Aorta (tissue), 5 donors: ENCODE data around the gene SAMD11. TPM values are rescaled to one million over a fixed set of nuclear protein-coding genes. Genes with fewer than 3 reads are reported as not detected.
"Not testable (repeated sequence)": the region's sequence is repeated elsewhere in the genome, so short reads cannot be mapped to it uniquely, and the experiment has no call there.

ENCODE experiments used
- ATAC-seq: fragments of 200-7000 bp; cut with Tn5 transposase; one replicate; pipeline ENCODE4 v1.9.1; 2022; ENCODE audit warnings: moderate library complexity; ENCODE audit not compliant: low FRiP score
- DNase-seq, 2 donors: peaks; one replicate each; pipeline ENCODE4 v3.0.0-alpha.2; 2020
- H3K27ac ChIP-seq, 2 donors: one replicate each; pipeline ENCODE4 v1.5.1; 2013; ENCODE audit warnings: low read length in 2 of 2, mild to moderate bottlenecking in 2 of 2, moderate library complexity in 2 of 2, control low read depth in 1 of 2, inconsistent platforms in 1 of 2, low read depth in 1 of 2
- H3K27me3 ChIP-seq, 2 donors: one replicate each; pipeline ENCODE4 v1.6.1; 2013; ENCODE audit warnings: control low read depth in 1 of 2, low read length in 1 of 2, mild to moderate bottlenecking in 1 of 2, moderate library complexity in 1 of 2; ENCODE audit not compliant: insufficient read depth in 2 of 2, control insufficient read depth in 1 of 2
- H3K36me3 ChIP-seq, 2 donors: one replicate each; pipeline ENCODE4 v1.6.1; 2013; ENCODE audit warnings: control low read depth in 1 of 2, low read length in 1 of 2, mild to moderate bottlenecking in 1 of 2; ENCODE audit not compliant: insufficient read depth in 2 of 2, control insufficient read depth in 1 of 2
- H3K4me1 ChIP-seq, 2 donors: one replicate each; pipeline ENCODE4 v1.6.1; 2013; ENCODE audit warnings: low read length in 2 of 2, control low read depth in 1 of 2, mild to moderate bottlenecking in 1 of 2, moderate library complexity in 1 of 2; ENCODE audit not compliant: insufficient read depth in 2 of 2, control insufficient read depth in 1 of 2
- H3K4me3 ChIP-seq, 2 donors: one replicate each; pipeline ENCODE4 v1.5.1; 2013; ENCODE audit warnings: low read length in 2 of 2, control low read depth in 1 of 2, mild to moderate bottlenecking in 1 of 2
- H3K9me3 ChIP-seq: one replicate; pipeline ENCODE4 v1.6.1; 2013; ENCODE audit warnings: mild to moderate bottlenecking, low read length; ENCODE audit not compliant: control insufficient read depth
- WGBS, 2 donors: extraction: QIAGEN DNeasy Blood & Tissue Kit; methylation state at CpG; one replicate each; pipeline ENCODE4 v1.1.7; 2013; 5-methylcytosine and 5-hydroxymethylcytosine counted together
- intact Hi-C, 2 donors: fragments of 100-400 bp; cut with DNase I; formaldehyde crosslinking; loops; one replicate each; pipeline versions ENCODE4 v1.14.2 to v1.15.0; 2022
- polyA plus RNA-seq, 2 donors: library from polyadenylated mRNA; stranded (reverse); fragments of 200-250 nt; gene quantifications; one replicate each; pipeline ENCODE4 v1.2.3, GENCODE V29; 2013
- total RNA-seq, 2 donors: library from RNA; stranded (reverse); fragmentation: NEBNext Ultra II Directional; extraction: Animal tissue kit (Norgen Biotek cat#: 25700); gene quantifications; one replicate each; pipeline ENCODE4 v1.2.1, GENCODE V29; 2021
- donor health status: healthy with polysubstance abuse.
- donor health status: Bipolar disorder and iron deficiency.
- donor health status: DM: no; HTN: no; CAD: no.
- donor health status: DM: no; HTN: no; CAD: no.
- donor health status: DM: yes; HTN: yes; CAD: no.

Gene SAMD11
- total and polyA plus RNA-seq, 4 donors: 2.6 to 44.3 (median 18.6) TPM

DNA sequence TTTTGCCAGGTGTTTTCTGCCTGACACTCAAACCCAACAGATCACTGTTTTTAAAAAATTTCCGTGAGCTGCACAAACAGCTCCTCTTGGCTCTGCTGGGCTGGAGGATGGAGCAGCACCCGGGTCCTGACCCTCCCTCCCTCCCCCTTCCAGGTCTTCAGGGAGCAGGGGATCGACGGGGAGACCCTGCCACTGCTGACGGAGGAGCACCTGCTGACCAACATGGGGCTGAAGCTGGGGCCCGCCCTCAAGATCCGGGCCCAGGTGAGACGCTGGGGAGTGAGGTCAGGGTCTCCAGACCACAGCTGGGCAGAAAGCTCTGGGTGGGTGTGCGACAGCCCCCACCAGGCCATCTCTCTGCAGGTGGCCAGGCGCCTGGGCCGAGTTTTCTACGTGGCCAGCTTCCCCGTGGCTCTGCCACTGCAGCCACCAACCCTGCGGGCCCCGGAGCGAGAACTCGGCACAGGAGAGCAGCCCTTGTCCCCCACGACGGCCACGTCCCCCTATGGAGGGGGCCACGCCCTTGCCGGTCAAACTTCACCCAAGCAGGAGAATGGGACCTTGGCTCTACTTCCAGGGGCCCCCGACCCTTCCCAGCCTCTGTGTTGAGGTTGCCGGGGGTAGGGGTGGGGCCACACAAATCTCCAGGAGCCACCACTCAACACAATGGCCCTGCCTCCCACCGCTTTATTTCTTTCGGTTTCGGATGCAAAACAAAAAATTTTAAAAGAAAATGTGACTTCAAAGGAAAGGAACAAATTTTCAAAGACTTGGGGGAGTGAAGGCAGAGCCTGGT lies 20.0 kb downstream of the SAMD11 start:
- 88% methylated on average over 26 to 27 of the region's 27 CpGs for WGBS, 2 donors
- Histone ChIP-seq H3K27me3 (no peaks in the 10 kb centered on the region), H3K4me1 (no peaks in the 10 kb centered on the region), H3K27ac (no peak overlapping the region), H3K36me3 (no peaks in the 10 kb centered on the region), H3K4me3 (no peak overlapping the region), H3K9me3 (no peaks in the 10 kb centered on the region)
- DNase-seq (no peak), ATAC-seq (no peak)
- intact Hi-C loops: loop anchor here in 1 of 2 donors (5.0 kb wide), 1 partner anchor 36 kb away; no protein-coding TSS in a partner anchor

DNA sequence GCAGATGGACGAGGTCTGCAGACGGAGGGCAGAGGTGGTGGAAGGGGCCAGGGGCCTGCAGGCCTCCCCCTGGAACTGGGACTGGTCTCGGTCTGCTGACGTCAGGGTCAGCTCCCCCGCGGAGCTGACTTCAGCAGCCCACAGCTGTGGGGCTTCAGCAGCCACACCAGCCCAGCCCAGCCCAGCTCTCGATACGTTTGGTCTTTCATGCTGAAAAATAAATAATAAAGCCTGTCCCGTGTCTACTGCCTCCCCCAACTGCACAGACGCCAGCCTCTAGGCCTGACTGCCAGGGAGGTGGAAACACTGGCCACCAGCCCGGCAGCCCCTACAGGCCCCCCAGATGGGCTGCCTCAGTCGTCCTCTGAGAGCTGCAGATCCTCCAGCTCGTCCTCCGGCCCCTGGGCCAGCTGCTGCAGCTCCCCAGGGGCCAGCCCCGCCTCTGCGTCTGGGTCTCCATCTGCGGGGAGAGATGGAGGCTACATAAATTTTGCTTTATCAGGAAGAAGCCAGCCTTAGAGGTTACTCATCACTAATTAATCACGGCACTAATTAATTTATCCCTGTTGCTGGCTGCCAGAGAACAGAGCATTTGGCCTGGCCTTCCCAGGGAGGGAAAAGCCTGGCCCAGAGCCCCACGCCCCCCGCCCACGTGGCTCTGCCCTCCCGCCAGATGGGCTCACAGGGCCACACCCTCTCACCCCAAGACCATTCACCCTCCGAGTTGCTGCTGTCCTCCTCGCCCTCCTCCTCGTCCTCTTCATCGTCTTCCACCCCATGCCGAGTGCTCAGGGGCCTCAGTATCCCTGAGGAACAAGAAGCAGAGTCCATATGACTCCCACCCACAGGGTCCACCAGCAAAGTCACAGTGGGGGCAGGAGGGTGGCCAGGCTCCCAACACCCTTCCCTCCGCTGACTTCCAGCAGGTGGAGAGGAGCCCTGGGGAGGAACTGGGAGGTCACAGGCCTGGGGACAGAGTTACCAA lies 20.9 kb downstream of the SAMD11 start:
- 61 to 62% methylated on average over 28 of the region's 28 CpGs for WGBS, 2 donors
- Histone ChIP-seq H3K27ac (no peak overlapping the region), H3K9me3 (no peaks in the 10 kb centered on the region)

DNA sequence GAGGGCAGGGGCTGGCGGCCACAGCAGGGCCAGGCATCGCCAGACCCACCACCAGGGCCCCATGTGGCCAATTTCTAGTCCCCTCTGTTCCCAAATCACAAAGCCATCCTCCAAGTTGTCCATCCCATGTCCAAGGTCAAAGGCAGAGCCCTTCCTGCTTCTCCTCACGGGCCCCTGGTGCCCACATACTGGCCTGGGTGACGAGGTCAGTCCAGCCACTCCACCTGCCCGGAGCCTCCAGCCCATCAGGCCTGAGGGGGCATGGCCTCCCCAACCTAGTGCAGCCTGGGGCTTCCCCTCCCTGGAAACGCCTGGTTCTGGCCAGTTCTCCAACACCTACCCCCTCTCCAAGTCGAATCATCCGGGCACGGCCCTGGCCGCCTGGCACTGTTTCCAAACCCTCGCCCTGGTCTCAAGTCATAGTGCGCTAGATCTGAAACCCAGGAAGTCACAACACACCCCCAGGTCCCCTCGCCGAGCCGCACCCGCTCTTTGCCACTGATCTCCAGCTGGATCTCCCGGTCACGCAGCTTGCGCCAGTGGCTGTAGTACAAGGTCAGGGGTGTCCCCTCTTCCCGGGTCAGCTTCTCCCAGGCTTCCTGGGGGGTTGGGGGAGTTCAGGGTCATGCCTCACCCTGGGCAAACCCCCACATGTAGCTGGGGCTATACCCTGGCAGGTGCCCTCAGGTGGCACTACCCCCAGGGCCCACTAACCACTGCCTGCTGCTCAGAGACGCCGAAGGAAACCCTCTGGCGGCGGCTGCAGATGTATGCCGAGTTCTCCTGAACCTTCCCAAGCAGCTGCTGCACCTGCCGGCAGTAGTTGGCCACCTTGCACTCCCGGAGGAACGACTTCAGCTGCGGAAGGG lies 22.2 kb downstream of the SAMD11 start:
- Histone ChIP-seq H3K36me3 (peaks cover 0 to 2% of the 10 kb centered on the region in 2 donors), H3K4me1 (no peaks in the 10 kb centered on the region), H3K27ac (no peak overlapping the region), H3K4me3 (no peak overlapping the region), H3K27me3 (no peaks in the 10 kb centered on the region), H3K9me3 (no peaks in the 10 kb centered on the region)
- DNase-seq: no peak
- intact Hi-C loops: no loop called here
- ATAC-seq: no peak
- WGBS, 2 donors: 85 to 86% methylated on average over 29 of the region's 29 CpGs

More for the DNA sequence above, 20.9 kb downstream of the SAMD11 start:
- intact Hi-C loops: loop anchor here in 1 of 2 donors (5.0 kb wide), 1 partner anchor 37 kb away; no protein-coding TSS in a partner anchor
- DNase-seq: no peak
- Histone ChIP-seq H3K36me3 (no peaks in the 10 kb centered on the region), H3K4me1 (no peaks in the 10 kb centered on the region), H3K27me3 (no peaks in the 10 kb centered on the region), H3K4me3 (no peak overlapping the region)
- no peak for ATAC-seq

DNA sequence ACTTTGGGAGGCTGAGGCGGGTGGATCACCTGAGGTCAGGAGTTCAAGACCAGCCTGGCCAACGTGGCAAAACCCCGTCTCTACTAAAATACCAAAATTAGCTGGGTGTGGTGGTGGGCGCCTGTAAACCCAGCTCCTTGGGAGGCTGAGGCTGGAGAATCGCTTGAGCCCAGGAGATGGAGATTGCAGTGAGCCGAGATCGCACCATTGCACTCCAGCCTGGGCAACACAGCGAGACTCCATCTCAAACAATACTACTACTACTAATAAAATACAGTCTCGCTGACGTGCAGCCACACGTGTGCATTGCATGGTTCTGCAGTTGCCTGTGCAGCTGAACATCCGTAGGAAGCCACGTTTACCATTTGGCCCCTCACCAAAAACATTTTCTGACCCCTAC lies 23.1 kb downstream of the SAMD11 start:
- H3K4me3 ChIP-seq, intact Hi-C loops, H3K36me3 ChIP-seq, H3K27ac ChIP-seq, ATAC-seq, H3K27me3 ChIP-seq, DNase-seq, H3K4me1 ChIP-seq, H3K9me3 ChIP-seq: not testable (repeated sequence)
- 93 to 96% methylated on average over 13 of the region's 13 CpGs for WGBS, 2 donors

DNA sequence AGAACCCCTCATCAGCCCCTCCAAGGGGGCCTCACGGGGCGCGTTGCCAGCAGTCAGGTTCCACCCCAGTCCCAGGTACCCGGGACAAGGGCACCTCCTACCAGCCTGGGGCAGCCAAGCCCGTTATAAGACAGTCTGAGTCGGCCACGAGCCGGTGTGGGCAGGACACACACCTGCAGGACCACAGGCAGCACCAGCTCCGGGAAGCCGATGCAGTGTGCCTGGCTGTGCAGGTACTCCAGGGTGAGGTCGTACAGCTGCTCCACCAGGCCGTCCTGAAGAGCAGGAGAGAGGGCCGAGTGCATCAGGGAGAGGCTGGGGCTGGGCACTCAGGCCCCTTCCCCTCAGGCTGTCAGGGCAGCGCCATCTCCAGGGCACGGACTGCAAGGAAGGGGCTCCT lies 24.2 kb downstream of the SAMD11 start:
- WGBS, 2 donors: 86 to 93% methylated on average over 14 to 15 of the region's 15 CpGs
- ATAC-seq (no peak), DNase-seq (no peak)
- no peaks in the 10 kb centered on the region for H3K4me1 ChIP-seq
- peaks cover 0 to 2% of the 10 kb centered on the region in 2 donors for H3K36me3 ChIP-seq
- H3K27ac ChIP-seq: no peak overlapping the region
- no peaks in the 10 kb centered on the region for H3K27me3 ChIP-seq
- H3K9me3 ChIP-seq: no peaks in the 10 kb centered on the region
- no peak overlapping the region for H3K4me3 ChIP-seq
- intact Hi-C loops: no loop called here

DNA sequence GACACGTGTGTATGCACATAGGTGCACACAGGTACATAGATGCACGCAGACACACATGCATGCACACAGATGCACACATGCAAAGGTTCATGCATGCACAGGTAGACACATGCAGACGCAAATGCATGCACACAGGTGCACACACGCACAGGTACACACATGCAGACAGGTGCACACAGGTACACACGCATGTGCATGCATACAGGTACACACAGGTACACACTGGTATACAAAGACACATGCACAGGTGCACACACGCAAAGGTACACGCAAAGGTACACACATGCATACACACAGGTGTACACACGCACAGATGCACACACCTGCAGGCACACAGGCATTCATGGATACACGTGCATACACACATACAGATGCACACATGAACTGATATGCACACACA lies 26.5 kb downstream of the SAMD11 start:
- ATAC-seq (no peak), DNase-seq (no peak)
- Histone ChIP-seq H3K4me1 (no peaks in the 10 kb centered on the region), H3K4me3 (no peak overlapping the region), H3K27me3 (no peaks in the 10 kb centered on the region), H3K9me3 (no peaks in the 10 kb centered on the region), H3K27ac (no peak overlapping the region), H3K36me3 (peaks cover 0 to 2% of the 10 kb centered on the region in 2 donors)
- WGBS, 2 donors: 90 to 91% methylated on average over 9 of the region's 9 CpGs
- intact Hi-C loops: loop anchor here in 1 of 2 donors (10.0 kb wide), 1 partner anchor 45 kb away; no protein-coding TSS in a partner anchor

DNA sequence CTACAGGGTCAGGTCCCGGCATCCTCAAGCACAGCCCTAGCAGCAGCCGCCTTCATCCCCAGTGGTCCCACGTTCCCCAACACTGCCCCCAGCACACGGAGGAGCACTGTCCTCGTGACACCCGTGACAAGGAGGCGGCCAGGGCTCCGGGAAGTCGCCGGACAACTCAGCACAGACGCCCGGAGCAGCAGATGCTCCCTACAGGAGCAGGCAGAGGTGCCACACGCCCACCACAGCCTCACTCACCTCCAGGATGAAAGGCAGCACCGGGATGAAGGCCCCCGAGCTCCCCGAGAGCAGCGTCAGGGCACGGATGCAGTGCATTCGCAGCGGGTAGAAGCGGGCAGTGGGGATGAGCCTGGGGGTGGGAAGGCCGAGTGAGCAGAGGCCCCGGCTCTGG lies 27.2 kb downstream of the SAMD11 start:
- H3K27ac ChIP-seq: no peak overlapping the region
- no peaks in the 10 kb centered on the region for H3K9me3 ChIP-seq
- H3K4me3 ChIP-seq: no peak overlapping the region
- intact Hi-C loops: loop anchor here in 1 of 2 donors (10.0 kb wide), 1 partner anchor 46 kb away; no protein-coding TSS in a partner anchor
- peaks cover 0 to 2% of the 10 kb centered on the region in 2 donors for H3K36me3 ChIP-seq
- H3K27me3 ChIP-seq: no peaks in the 10 kb centered on the region
- ATAC-seq: no peak
- WGBS, 2 donors: 93 to 95% methylated on average over 23 of the region's 23 CpGs
- no peak for DNase-seq
- H3K4me1 ChIP-seq: no peaks in the 10 kb centered on the region

DNA sequence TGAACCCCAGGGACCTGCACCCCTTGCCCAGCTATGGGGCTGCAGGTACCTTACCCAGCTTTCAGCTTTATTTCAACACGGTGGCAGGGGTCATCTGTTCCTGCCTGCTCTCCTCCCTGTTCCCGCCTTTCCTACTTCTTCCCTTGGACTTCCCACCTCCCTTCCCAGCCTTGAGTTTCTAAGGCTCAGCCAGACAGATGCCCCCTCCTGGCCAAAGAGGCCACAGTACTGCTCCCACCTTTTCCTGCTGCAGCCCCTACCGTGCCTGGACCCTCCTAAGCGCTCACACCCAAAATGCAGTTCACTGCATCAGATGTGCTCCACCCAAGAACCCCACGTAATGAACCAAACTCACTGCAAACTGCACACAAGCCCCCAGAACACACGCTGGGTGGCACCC lies 27.6 kb downstream of the SAMD11 start:
- no peak overlapping the region for H3K27ac ChIP-seq
- intact Hi-C loops: loop anchor here in 1 of 2 donors (10.0 kb wide), 1 partner anchor 47 kb away; no protein-coding TSS in a partner anchor
- no peaks in the 10 kb centered on the region for H3K27me3 ChIP-seq
- H3K4me1 ChIP-seq: no peaks in the 10 kb centered on the region
- H3K4me3 ChIP-seq: no peak overlapping the region
- no peak for ATAC-seq
- H3K36me3 ChIP-seq: peaks cover 0 to 2% of the 10 kb centered on the region in 2 donors
- no peak for DNase-seq
- WGBS, 2 donors: 59 to 71% methylated on average over 6 of the region's 6 CpGs
- no peaks in the 10 kb centered on the region for H3K9me3 ChIP-seq
